Activated CD4-positive, alpha-beta memory T cell treated with anti-CD3 and anti-CD28 coated beads, Interleukin-2, amount 10 ng/mL, durations not matched to agents 7 days and 5 days (primary cell): Measurements from ENCODE around the gene SRCIN1. TPM values are rescaled to one million over a fixed set of nuclear protein-coding genes. Genes with fewer than 3 reads are reported as not detected.

Experiments used
- CTCF ChIA-PET: fragments of 350-600 bp; sonication (Branson Sonifier 250); formaldehyde crosslinking; loops from one replicate; lab custom pipeline; 2021; ENCODE audit warnings: antibody characterized with exemption, inconsistent platforms; lab: Charles Lee
- POLR2A ChIA-PET: fragments of 350-600 bp; sonication (Branson Sonifier 250); formaldehyde crosslinking; loops from one replicate; lab custom pipeline; 2021; ENCODE audit warnings: antibody characterized with exemption; lab: Charles Lee
- DNase-seq: peaks from one replicate; pipeline ENCODE4 v3.0.0-alpha.2; 2020
- H3K27ac Mint-ChIP-seq: one replicate; pipeline ENCODE4 v1.8.0; 2021; ENCODE audit warnings: mild to moderate bottlenecking, mixed read lengths
- H3K27me3 Mint-ChIP-seq: one replicate; pipeline ENCODE4 v1.8.0; 2021; ENCODE audit warnings: mixed read lengths
- H3K36me3 Mint-ChIP-seq: one replicate; pipeline ENCODE4 v1.8.0; 2021; ENCODE audit warnings: low read depth, mixed read lengths
- H3K4me1 Mint-ChIP-seq: one replicate; pipeline ENCODE4 v1.8.0; 2021; ENCODE audit warnings: mixed read lengths
- H3K4me3 Mint-ChIP-seq: one replicate; pipeline ENCODE4 v1.8.0; 2021; ENCODE audit warnings: mild to moderate bottlenecking, mixed read lengths
- H3K9me3 Mint-ChIP-seq: one replicate; pipeline ENCODE4 v1.8.0; 2021; ENCODE audit warnings: mixed read lengths
- total RNA-seq, 2 experiments: library from RNA; stranded (reverse); gene quantifications; one replicate each; pipeline ENCODE4 v1.2.3, GENCODE V29; 2021

Gene SRCIN1
- total RNA-seq, 2 experiments from 2014 or later: 0.05 to 0.20 TPM

DNA sequence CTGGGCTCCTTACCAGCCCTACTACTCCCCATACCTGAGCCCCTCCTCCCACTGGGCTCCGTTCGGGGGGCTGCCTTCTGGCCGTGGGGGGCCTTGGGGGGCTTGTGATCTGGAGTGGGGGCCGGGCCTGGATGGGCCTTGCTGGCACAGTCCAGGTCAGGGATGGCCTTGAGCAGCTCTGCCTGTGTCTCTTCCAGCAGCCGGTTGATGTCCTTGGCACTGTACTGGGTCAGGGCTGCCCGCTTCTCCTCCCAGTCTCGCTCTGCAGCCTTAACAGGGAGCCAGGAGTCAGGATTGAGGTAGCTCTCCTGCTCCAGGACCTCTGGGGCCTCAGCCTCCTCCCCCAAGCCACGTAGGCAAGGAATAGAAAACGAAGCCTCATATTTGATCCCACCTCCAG is 54.6 kb downstream of the SRCIN1 start:
- Mint-ChIP-seq H3K4me1 (peaks cover 1% of the 10 kb centered on the region), H3K9me3 (no peaks in the 10 kb centered on the region), H3K4me3 (no peak overlapping the region), H3K27ac (no peak overlapping the region), H3K36me3 (no peaks in the 10 kb centered on the region), H3K27me3 (peaks cover 20% of the 10 kb centered on the region)
- ChIA-PET POLR2A (no interaction called here), CTCF (interaction anchor here (1.0 kb wide), 1 partner anchor 112 kb away, joined by 3 read pairs; no protein-coding TSS in a partner anchor)
- no peak for DNase-seq

GRCh38 chr17:38550661-38551060 is 55.1 kb downstream of the SRCIN1 start:
- peaks cover 1% of the 10 kb centered on the region for H3K4me1 Mint-ChIP-seq

GRCh38 chr17:38549285-38549684 is 56.5 kb downstream of the SRCIN1 start:
- CTCF ChIA-PET: interaction anchor here (2.4 kb wide), 1 partner anchor 9 kb away, joined by 10 read pairs; no protein-coding TSS in a partner anchor
- H3K4me1 Mint-ChIP-seq: peaks cover under 1% of the 10 kb centered on the region
- DNase-seq: no peak
- POLR2A ChIA-PET: no interaction called here
- H3K27ac Mint-ChIP-seq: no peak overlapping the region
- peaks cover 5% of the 10 kb centered on the region for H3K27me3 Mint-ChIP-seq
- H3K9me3 Mint-ChIP-seq: no peaks in the 10 kb centered on the region
- H3K4me3 Mint-ChIP-seq: no peak overlapping the region
- H3K36me3 Mint-ChIP-seq: no peaks in the 10 kb centered on the region

More at GRCh38 chr17:38550661-38551060, 55.1 kb downstream of the SRCIN1 start:
- no peak for DNase-seq
- Mint-ChIP-seq H3K27ac (no peak overlapping the region), H3K27me3 (peaks cover 17% of the 10 kb centered on the region), H3K4me3 (no peak overlapping the region), H3K36me3 (no peaks in the 10 kb centered on the region), H3K9me3 (no peaks in the 10 kb centered on the region)
- ChIA-PET POLR2A (no interaction called here), CTCF (interaction anchor here (1.0 kb wide), 1 partner anchor 112 kb away, joined by 3 read pairs; no protein-coding TSS in a partner anchor)

GRCh38 chr17:38547444-38547843 is 58.3 kb downstream of the SRCIN1 start:
- peaks cover 4% of the 10 kb centered on the region for H3K27me3 Mint-ChIP-seq
- H3K36me3 Mint-ChIP-seq: no peaks in the 10 kb centered on the region
- H3K4me3 Mint-ChIP-seq: no peak overlapping the region
- no peak overlapping the region for H3K27ac Mint-ChIP-seq
- H3K4me1 Mint-ChIP-seq: no peaks in the 10 kb centered on the region
- H3K9me3 Mint-ChIP-seq: no peaks in the 10 kb centered on the region
- DNase-seq: no peak
- POLR2A ChIA-PET: no interaction called here
- CTCF ChIA-PET: interaction anchor here (1.2 kb wide), 1 partner anchor 11 kb away, joined by 3 read pairs; no protein-coding TSS in a partner anchor

DNA sequence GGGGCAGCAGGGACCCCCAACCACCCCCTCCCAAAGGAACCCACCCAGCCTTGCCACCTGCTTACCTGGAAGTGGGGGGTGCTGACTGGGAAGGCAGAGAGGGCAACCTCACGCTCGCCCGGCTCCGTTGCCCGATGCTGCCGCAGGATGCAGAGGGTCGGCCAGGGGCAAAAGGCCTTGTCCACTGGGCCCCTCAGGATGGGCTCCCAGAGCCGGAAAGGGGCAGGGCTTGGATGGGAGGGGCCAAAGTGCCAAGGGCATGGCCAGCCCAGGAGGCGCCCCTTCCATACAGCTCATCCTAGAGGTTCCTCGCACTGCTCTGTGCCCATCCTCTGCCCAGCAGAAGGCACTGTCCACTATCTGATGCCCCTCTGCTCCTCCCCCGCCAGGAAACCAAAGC is 59.4 kb downstream of the SRCIN1 start:
- Mint-ChIP-seq H3K27me3 (peaks cover 5% of the 10 kb centered on the region), H3K27ac (no peak overlapping the region), H3K9me3 (no peaks in the 10 kb centered on the region), H3K4me1 (no peaks in the 10 kb centered on the region), H3K4me3 (no peak overlapping the region), H3K36me3 (no peaks in the 10 kb centered on the region)
- ChIA-PET POLR2A (no interaction called here), CTCF (interaction anchor here (1.1 kb wide), 1 partner anchor 12 kb away, joined by 9 read pairs; no protein-coding TSS in a partner anchor)
- no peak for DNase-seq

DNA sequence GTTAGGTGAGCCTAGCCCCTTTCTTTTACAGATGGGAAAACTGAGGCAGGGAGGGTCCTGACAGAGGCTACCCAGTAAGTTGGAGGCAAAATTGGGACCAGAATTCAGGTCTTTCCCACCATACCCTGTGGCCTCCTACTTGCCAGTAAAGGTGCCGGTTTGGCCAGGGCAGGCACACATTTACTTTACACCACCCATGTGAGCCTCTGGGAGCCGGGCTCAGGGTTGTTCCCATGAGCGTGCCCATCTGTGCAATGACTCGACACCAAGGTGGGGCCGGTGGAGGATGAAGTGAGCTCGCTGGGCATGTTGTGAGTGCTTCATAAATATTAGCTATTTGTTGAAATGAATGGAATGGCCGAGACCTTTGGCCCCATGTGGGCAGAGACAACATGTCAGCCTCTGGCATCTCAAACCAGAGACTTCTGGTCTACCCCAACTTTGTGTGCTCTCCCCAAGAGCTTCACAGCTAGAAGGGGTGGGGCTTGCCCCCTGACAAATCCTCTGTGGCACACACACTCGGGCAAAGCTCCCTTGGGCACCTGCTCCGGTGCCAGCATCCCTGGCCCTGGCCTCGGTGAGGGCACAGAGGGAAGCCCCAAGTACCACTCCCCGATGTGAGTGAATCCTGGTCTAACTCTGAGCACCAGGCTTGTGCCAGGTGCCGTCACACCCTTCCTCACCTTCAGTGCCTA is 60.1 kb downstream of the SRCIN1 start:
- DNase-seq: no peak
- ChIA-PET CTCF (interaction anchor here (0.6 to 1.1 kb wide), 2 partner anchors 13 to 88 kb away, joined by 3 to 9 read pairs; no protein-coding TSS in a partner anchor), POLR2A (no interaction called here)
- Mint-ChIP-seq H3K4me3 (no peak overlapping the region), H3K27me3 (peaks cover 5% of the 10 kb centered on the region), H3K27ac (no peak overlapping the region), H3K9me3 (no peaks in the 10 kb centered on the region), H3K4me1 (no peaks in the 10 kb centered on the region), H3K36me3 (no peaks in the 10 kb centered on the region)

DNA sequence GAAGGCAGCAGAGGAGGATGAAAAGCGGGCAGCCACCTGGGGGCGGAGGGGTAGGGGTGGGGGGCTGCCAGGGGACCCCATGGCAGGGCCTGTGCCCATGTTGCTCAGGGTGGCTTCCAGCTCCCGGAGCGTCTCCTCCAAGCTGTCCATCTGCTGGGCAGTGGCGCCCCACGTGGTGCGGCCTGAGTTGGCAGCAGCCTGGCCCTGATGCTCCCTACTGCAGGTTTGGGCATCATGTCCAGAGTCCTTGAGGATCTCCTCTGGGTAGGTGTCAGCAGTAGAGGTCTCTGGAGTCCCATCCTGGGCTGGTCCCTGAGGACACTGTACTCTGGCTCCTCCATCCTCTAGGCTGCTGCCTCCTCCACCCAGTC is 60.9 kb downstream of the SRCIN1 start:
- Mint-ChIP-seq H3K9me3 (no peaks in the 10 kb centered on the region), H3K4me1 (no peaks in the 10 kb centered on the region), H3K4me3 (no peak overlapping the region), H3K27ac (no peak overlapping the region), H3K27me3 (peaks cover 5% of the 10 kb centered on the region), H3K36me3 (no peaks in the 10 kb centered on the region)
- CTCF ChIA-PET: interaction anchor here (0.6 kb wide), 1 partner anchor 89 kb away, joined by 3 read pairs; no protein-coding TSS in a partner anchor
- POLR2A ChIA-PET: no interaction called here
- no peak for DNase-seq

GRCh38 chr17:38544175-38544838 is 61.4 kb downstream of the SRCIN1 start:
- Mint-ChIP-seq H3K36me3 (no peaks in the 10 kb centered on the region), H3K4me3 (no peak overlapping the region)

DNA sequence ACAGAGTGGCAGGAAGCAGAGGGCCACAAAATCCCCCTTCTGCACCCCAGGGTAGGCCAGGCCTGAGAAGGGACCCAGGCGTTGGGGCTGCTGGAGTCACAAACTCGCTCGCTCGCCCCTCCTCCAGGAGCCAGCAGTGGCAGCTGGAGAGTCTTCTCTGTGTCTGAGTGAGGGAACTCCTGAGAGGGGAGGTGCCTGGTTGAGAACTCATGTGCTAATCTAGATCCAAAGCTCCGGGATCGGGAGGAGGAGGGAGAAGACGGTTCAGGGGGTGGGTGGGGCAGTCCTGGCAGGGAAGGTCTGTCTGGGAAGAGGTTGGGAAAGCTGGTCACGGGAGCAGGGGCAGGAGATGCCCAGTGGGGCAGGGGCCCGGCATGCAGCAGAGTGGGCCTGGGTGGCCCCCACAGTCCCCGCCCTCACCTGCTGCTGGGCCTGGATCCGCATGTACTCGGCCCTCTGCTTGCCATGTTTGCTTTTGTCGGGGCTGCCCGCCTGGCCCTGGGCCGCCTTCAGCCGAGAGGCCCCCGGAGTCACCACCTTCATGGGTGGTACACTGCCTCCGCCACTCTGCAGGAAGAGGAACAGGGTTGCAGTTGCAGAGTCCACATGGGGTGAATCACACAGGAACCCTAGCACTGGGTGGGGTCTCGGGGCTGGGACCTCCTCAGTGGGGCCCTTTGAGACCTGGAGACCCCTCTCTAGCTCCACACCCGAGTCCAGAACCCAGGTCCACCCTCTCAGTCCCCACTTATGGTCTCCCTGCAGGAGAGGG is 62.2 kb downstream of the SRCIN1 start:
- Mint-ChIP-seq H3K27ac (no peak overlapping the region), H3K27me3 (peaks cover 5% of the 10 kb centered on the region), H3K4me3 (no peak overlapping the region), H3K36me3 (no peaks in the 10 kb centered on the region), H3K9me3 (no peaks in the 10 kb centered on the region), H3K4me1 (no peaks in the 10 kb centered on the region)
- CTCF ChIA-PET: interaction anchor here (1.0 kb wide), 1 partner anchor 15 kb away, joined by 3 read pairs; no protein-coding TSS in a partner anchor
- POLR2A ChIA-PET: no interaction called here
- no peak for DNase-seq

More at GRCh38 chr17:38544175-38544838, 61.4 kb downstream of the SRCIN1 start:
- ChIA-PET CTCF (interaction anchor here (1.0 kb wide), 1 partner anchor 14 kb away, joined by 3 read pairs; no protein-coding TSS in a partner anchor), POLR2A (no interaction called here)
- Mint-ChIP-seq H3K4me1 (no peaks in the 10 kb centered on the region), H3K27me3 (peaks cover 5% of the 10 kb centered on the region), H3K27ac (no peak overlapping the region), H3K9me3 (no peaks in the 10 kb centered on the region)
- no peak for DNase-seq

DNA sequence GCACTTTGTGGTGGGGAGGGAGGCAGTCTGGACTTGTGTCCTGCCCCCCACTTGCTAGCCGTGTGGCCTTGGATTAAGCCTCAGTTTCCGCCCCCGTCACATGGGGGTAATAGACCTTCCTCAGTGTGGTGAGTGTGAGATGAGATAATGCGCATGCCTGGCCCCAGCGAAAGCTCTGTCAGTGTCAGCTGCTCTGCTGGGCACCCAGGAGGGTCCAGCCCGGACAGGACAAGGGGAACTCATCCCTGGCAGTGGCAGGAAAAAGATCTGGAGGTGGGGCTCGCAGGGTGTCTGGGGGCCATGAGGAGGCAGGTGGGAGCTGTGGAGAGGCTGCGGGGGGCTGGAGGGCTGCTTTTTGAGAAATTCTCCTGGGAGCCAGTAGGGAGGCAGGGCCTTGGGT is 63.5 kb downstream of the SRCIN1 start:
- Mint-ChIP-seq H3K9me3 (no peaks in the 10 kb centered on the region), H3K27me3 (peaks cover 5% of the 10 kb centered on the region), H3K4me1 (no peaks in the 10 kb centered on the region), H3K27ac (no peak overlapping the region), H3K36me3 (no peaks in the 10 kb centered on the region), H3K4me3 (no peak overlapping the region)
- ChIA-PET CTCF (interaction anchor here (1.1 kb wide), 1 partner anchor 16 kb away, joined by 3 read pairs; no protein-coding TSS in a partner anchor), POLR2A (no interaction called here)
- no peak for DNase-seq

DNA sequence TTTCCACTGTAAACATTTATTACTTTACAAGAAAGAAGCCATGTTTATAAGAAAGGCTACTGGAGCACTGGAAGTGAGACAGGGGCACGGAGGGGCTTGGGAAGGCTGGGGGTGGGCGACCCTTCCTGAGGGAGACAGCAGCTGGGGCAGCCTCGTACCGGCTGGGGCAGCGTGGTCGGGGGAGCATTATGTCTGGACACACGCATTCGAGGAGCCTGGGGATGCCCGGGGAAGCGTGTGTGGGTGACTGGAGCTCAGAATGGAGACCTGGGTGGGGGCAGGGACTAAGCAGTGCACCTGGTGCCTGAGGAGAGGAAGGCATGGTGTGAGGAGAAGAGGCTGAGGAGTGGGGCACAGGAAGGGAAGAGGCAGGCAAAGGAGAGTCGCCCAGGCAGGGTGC is 64.5 kb downstream of the SRCIN1 start:
- CTCF ChIA-PET: interaction anchor here (1.1 kb wide), 1 partner anchor 17 kb away, joined by 3 read pairs; no protein-coding TSS in a partner anchor
- no peaks in the 10 kb centered on the region for H3K4me1 Mint-ChIP-seq
- H3K27ac Mint-ChIP-seq: no peak overlapping the region
- POLR2A ChIA-PET: no interaction called here
- H3K9me3 Mint-ChIP-seq: no peaks in the 10 kb centered on the region
- peaks cover 2% of the 10 kb centered on the region for H3K27me3 Mint-ChIP-seq
- no peak overlapping the region for H3K4me3 Mint-ChIP-seq
- no peaks in the 10 kb centered on the region for H3K36me3 Mint-ChIP-seq
- DNase-seq: no peak

- H3K27me3 Mint-ChIP-seq: peaks cover 6% of the 10 kb centered on the region
- CTCF ChIA-PET: interaction anchor here (1.4 kb wide), 1 partner anchor 17 kb away, joined by 5 read pairs; no protein-coding TSS in a partner anchor
- no peaks in the 10 kb centered on the region for H3K4me1 Mint-ChIP-seq
- DNase-seq: no peak
- no peaks in the 10 kb centered on the region for H3K9me3 Mint-ChIP-seq
- no peak overlapping the region for H3K4me3 Mint-ChIP-seq
- POLR2A ChIA-PET: no interaction called here
- no peaks in the 10 kb centered on the region for H3K36me3 Mint-ChIP-seq
- no peak overlapping the region for H3K27ac Mint-ChIP-seq
Observed at GRCh38 chr17:38540514-38541045, 65.2 kb downstream of the SRCIN1 start.
